Fibroblast of villous mesenchyme (primary cell): ENCODE data around the gene RAVER1. TPM values are rescaled to one million over a fixed set of nuclear protein-coding genes. Genes with fewer than 3 reads are reported as not detected.
"Not testable (repeated sequence)": the region's sequence is repeated elsewhere in the genome, so short reads cannot be mapped to it uniquely, and the experiment has no call there.

ENCODE experiments used
- DNase-seq: peaks from one replicate; pipeline ENCODE4 v3.0.0-alpha.2; 2010; ENCODE audit warnings: low read depth
- H3K4me3 ChIP-seq: 2 replicates; pipeline ENCODE4 v1.5.1; 2011; ENCODE audit warnings: low read depth, mild to moderate bottlenecking, low read length
- CTCF ChIP-seq: IDR thresholded peaks from 2 replicates; pipeline ENCODE4 v1.5.1; 2012; ENCODE audit warnings: low read depth, mild to moderate bottlenecking, low read length; ENCODE audit not compliant: insufficient read depth
- total RNA-seq: library from RNA; depleted of rRNA; stranded (reverse); fragments of >200 nt; gene quantifications from 2 replicates; pipeline ENCODE4 v1.2.3, GENCODE V29; 2012

RAVER1 gene
- total RNA-seq, 1 donor = 10.4 TPM

- H3K4me3 ChIP-seq = no peak overlapping the region
- DNase-seq = no peak
These were observed 39.4 kb upstream of the RAVER1 start for GRCh38 chr19:10372690-10373089.

GRCh38 chr19:10368101-10368803, 34.9 kb upstream of the RAVER1 start:
- H3K4me3 ChIP-seq = no peak overlapping the region
- no peak for DNase-seq
- no peak for TF ChIP-seq CTCF

More at GRCh38 chr19:10372690-10373089, 39.4 kb upstream of the RAVER1 start:
- TF ChIP-seq CTCF = no peak

- not testable (repeated sequence) for DNase-seq, H3K4me3 ChIP-seq
These were observed 33.7 kb upstream of the RAVER1 start for GRCh38 chr19:10366950-10367512.

- H3K4me3 ChIP-seq = no peak overlapping the region
- no peak for DNase-seq
- no peak for TF ChIP-seq CTCF
These were observed 32.2 kb upstream of the RAVER1 start for GRCh38 chr19:10365518-10365917.

- no peak for TF ChIP-seq CTCF
- DNase-seq = no peak
- no peak overlapping the region for H3K4me3 ChIP-seq
These were observed 31.3 kb upstream of the RAVER1 start for GRCh38 chr19:10364644-10365043.

GRCh38 chr19:10363789-10364281, 30.5 kb upstream of the RAVER1 start:
- DNase-seq = no peak
- TF ChIP-seq CTCF = no peak

GRCh38 chr19:10362259-10362658, 28.9 kb upstream of the RAVER1 start:
- H3K4me3 ChIP-seq = no peak overlapping the region
- DNase-seq = no peak
- no peak for TF ChIP-seq CTCF

More at GRCh38 chr19:10363789-10364281, 30.5 kb upstream of the RAVER1 start:
- no peak overlapping the region for H3K4me3 ChIP-seq
